Body of pancreas (tissue), 4 donors: Measurements from ENCODE around the gene THADA.

Experiments used
- POLR2A ChIP-seq, 3 donors: fragments of 450-650 bp; IDR thresholded peaks; one replicate each; pipeline ENCODE4 v1.6.1; 2016; ENCODE audit warnings: antibody characterized with exemption in 3 of 3, mild to moderate bottlenecking in 2 of 3
- TF ChIP-seq, protein P1 (sequence below), 7 experiments: fragments of 450-650 bp in 4 of 7; fragments of 200-600 bp in 3 of 7; sonication (generic) in 3 of 7; IDR thresholded peaks; one replicate each; pipeline ENCODE4 v1.5.1; 2016 to 2019; ENCODE audit warnings: antibody characterized with exemption in 7 of 7

DNA sequence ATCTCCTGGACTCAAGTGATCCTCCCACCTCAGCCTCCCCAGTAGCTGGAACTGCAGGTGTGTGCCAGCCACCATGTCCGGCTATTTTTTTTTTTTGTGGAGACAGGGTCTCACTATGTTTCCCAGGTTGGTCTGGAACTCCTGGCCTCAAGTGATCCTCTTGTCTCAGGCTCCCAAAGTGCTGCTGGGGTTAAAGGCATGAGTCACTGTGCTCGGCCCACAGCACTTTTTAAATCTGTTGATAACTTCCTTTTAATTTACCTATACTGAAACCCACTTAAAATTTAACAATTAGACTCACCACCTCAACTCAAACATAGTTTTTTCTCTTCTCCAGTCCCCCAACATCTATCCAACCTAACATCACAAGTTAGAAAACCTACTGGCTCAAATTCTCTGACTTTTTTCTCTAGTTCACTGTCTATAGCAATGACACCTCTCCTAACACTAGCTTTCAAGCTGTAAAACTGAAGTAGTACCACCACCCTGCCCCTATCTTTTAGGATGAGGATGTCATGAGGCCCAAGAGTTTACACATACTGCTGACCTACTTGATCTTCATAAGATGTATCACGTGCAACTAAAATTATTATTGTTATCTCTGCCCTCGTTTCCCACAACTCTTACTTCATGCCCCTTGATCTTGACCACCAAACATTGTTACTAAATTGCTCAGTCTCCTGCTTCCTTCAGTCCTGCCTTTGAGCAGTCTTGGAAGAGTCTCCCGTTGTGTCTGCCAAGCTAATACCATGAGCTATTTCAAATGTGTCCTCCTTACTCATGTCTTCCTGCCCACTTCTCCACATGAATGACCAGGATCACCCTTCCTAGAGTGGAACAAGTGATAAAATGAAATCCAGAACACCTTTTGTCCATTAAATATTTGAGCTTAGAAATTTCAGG, 227.1 kb downstream of the THADA start:
- TF ChIP-seq, protein P1, sequence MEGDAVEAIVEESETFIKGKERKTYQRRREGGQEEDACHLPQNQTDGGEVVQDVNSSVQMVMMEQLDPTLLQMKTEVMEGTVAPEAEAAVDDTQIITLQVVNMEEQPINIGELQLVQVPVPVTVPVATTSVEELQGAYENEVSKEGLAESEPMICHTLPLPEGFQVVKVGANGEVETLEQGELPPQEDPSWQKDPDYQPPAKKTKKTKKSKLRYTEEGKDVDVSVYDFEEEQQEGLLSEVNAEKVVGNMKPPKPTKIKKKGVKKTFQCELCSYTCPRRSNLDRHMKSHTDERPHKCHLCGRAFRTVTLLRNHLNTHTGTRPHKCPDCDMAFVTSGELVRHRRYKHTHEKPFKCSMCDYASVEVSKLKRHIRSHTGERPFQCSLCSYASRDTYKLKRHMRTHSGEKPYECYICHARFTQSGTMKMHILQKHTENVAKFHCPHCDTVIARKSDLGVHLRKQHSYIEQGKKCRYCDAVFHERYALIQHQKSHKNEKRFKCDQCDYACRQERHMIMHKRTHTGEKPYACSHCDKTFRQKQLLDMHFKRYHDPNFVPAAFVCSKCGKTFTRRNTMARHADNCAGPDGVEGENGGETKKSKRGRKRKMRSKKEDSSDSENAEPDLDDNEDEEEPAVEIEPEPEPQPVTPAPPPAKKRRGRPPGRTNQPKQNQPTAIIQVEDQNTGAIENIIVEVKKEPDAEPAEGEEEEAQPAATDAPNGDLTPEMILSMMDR (IDR thresholded peaks at IDR 0.05) = no peak
- no peak for TF ChIP-seq POLR2A (IDR thresholded peaks at IDR 0.05)
